ENCODE results near the gene ABCB10.

- no peak for TF ChIP-seq CTCF (optimal IDR thresholded peaks at IDR 0.05 in 1 of 3, IDR thresholded peaks at IDR 0.05 in 1 of 3, conservative IDR thresholded peaks at IDR 0.05 in 1 of 3; ENCODE audit: extremely low read depth in 1 of 3, insufficient read depth in 2 of 3, low read length in 3 of 3)
- TF ChIP-seq EZH2 (IDR thresholded peaks at IDR 0.05; ENCODE audit: low read length) = no peak
These were observed 20.7 kb upstream of the ABCB10 start for GRCh38 chr1:229579059-229579673.

Measured in keratinocyte (primary cell).